ENCODE measurements around the gene RABGAP1L.
"Not testable (repeated sequence)": the region's sequence is repeated elsewhere in the genome, so short reads cannot be mapped to it uniquely, and the experiment has no call there.

Gene RABGAP1L

DNA sequence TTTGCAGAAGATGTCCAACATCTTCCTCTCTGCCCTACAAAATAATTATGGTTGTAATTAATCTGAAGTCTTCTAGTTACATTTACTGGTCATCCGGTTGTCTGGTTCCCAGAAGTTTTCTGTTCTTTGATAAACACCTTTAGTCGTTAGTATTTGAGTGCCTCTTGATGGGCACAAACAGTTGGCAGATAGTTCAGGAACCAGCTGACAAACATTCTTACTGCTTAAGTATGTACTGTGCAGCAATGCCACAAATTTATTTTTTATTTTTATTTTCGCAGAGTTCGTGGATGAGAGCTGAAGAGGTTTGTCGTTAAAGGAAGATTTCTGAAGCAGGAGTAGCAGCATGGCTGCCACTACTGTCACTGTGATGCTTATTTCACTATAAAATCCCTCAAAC, 84.7 kb downstream of the RABGAP1L start:
- DNase-seq: no peak

DNA sequence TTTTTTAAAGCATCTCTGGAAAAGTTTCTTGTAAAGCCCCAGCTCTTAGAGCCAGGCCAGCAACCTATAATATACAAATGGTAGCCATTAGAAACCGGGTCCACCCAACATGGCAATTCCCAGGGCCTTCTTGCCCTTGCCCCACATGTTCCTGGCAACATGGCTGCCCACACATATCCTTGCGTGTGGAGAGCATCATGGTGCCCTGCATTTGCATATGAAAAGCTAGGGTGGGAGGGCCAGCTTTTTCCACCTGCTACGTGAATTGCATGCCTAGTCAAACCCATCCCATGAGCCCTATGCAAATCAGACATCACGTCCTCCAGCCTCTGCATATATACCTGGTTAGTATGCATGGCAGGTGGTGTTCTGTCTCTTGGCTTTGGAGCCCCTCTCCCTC, 88.2 kb downstream of the RABGAP1L start:
- no peak for DNase-seq

- no peak for DNase-seq
Measured at GRCh38 chr1:174248041-174248440, 88.7 kb downstream of the RABGAP1L start.

DNA sequence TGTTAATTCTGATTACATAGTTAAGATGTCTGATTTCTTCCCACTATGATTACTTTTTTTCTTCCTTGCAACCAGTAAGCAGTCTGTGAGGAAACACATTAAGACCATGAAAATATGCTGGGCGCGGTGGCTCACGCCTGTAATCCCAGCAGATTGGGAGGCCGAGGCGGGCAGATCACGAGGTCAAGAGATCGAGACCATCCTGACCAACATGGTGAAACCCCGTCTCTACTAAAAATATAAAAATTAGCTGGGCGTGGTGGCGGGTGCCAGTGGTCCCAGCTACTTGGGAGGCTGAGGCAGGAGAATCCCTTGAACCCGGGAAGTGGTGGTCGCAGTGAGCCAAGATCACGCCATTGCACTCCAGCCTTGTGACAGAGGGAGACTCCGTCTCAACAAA, 97.1 kb downstream of the RABGAP1L start:
- not testable (repeated sequence) for DNase-seq

DNA sequence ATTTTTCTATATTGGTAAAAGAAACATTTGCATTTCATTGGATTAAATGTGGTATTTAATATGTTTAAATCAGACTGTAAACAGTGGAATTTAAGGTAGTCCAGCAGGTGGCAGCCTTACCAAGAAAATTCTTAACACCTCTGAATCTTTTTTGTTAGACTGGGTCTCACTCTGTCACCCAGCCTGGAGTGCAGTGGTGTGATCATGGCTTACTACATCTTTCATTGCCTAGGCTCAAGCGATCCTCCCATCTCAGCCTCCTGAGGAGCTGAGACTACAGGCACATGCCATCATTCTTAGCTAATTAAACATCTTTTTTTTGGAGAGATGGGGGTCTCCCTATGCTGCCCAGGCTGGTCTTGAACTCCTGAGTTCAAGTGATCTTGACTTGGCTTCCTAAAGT, 98.8 kb downstream of the RABGAP1L start:
- peak; percentile 26 for DNase-seq

DNA sequence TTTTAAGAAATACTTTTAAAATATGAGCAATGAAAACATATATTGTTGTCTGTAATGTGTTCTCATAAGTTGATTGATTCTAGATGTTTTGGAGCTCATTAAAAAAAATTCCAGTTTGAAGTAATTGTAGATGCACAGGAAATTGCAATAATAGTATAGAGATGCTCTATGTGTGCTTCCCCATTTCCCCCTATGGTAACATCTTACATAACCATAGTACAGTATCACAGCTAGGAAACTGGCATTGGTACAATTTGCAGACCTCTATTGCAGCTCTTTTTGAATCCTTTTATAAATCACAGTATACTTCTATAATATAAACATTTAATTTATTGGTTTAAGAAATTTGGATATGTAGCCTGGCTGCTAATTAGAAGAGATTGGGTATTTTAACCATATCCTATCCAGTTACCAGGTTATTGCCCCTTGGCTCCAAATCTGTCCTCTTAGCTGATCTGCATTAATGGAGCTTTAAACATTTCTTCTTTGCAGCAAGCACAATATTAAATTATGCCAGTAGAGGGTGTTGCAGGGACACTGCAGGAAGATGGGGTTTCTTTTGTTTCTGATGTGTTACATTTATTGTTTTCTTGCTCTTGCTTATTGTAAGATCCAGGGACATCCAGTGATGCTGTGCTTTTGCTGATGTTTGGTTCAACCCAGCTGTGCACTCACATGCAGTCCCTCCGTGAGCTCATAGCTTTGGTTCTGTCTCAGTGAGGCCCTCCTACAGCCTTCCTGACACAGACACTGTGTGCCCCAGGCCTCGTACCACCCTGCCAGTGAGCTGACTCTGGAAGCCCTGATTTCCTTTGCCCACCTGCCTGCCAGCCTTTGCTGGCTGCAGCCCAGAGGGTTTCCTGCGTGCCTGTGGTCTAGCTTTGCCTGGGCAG, 103.3 kb downstream of the RABGAP1L start:
- peak; percentile 1 for DNase-seq

- no peak for DNase-seq
Measured at GRCh38 chr1:174265282-174265681, 106.0 kb downstream of the RABGAP1L start.

DNA sequence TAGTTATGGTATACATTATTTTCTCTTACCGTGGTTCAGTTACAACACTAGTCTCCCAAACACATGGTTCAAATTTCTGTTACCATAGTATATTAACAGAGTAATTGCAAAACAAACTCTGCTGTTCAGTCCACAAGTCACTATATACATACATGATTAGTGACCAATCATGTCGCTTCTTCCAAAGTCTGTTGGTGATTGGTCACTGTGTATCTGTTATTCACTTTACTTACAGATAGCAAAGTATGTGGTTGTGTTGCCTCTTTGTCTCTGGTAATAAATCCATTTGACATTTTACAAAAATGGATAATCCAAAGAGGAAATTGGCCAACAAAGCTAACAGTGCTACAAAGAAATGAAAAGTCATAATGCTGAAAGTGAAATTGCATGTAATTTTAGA, 107.2 kb downstream of the RABGAP1L start:
- no peak for DNase-seq

DNA sequence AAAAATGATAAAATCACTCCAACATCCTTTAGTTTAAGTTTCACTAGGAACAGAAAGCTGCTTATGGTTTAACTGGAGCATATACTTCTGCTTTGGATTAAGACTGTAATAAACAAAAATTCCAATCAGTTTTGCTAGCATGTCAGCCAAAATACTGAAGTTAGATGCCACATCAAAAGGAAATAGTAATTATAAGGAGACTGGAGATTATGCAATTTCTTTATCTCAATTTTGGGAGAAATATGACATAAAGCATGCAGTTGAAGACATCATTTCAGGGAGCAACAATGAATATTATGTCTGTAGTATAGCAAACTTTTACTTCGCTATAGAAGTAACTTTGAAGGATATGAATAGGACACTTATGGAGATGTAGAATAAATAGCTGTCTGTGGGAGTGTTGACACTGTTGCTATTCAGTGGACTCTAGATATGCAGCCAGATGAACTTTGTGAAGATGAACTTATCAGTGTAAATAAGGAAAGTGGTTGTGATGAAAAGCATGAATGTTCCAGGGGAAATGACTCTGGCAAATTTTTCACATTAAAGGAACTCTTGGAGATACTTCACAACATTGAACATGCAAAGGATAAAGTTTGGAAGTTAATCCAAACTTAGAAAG, 107.8 kb downstream of the RABGAP1L start:
- no peak for DNase-seq

DNA sequence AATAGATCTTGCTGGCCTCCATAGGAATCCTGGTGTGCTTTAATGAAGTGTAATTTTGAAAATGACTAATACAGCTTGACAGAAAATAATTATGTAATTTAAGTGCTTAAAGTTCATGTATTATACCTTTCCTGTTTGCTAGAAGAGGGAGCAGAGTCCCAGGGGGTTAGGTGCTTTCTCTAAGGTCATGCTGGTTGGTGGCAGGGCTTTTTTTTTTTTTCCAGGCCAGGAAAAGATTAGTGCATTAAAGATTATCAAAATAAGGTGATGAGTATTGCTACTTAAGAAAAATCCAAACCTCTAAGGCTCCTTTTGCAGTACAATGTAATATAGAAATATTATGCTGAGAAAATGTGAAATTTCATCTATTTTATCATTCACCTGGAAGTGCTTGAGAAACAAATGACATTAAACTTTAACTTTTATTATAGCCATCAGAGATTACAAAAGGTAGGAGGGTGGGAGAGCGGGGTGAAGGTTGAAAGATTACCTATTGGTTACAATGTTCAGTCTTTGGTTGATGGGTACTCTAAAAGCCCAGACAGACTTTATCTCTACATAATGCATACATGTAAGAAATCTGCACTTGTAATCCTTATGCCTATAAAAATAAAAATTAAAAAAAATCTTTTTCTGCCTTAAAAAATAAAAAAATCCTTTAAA, 110.8 kb downstream of the RABGAP1L start:
- DNase-seq: no peak

DNA sequence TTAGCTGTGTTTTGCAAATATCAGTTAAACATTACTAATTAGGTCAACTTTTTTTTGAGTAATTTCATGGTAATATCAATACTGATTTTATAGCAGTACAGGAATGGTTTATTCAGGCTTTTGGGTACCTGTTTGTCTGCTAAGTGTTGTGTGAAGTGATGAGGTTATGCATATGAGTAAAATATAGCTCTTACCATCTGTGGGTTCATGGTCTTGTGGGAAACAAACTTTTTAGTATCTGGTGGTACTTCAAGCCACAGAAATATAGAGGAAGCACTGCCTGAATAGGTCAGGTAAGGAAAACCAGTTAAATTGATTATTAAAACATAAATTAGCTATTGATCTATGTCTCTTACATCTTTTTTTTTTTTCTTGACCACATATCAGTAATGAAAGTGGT, 113.9 kb downstream of the RABGAP1L start:
- no peak for DNase-seq

GRCh38 chr1:174273776-174274175, 114.5 kb downstream of the RABGAP1L start:
- no peak for DNase-seq

DNA sequence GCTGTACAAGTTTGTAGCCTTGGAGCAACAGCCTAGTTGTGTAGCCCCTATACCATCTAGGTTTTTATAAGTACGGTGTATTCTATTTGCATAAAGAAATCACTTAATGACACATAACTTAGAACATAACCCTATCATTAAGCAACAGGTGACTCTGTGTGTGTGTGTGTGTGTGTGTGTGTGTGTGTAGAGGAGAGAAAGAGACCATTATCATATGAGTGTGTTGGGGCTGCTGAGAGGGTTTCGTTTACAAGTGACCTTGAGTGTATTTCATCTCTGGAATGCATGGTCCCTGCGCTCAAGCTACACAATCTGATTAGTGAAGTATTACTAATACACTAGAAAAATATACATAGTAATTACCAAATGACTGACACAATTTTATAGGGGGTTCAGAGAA, 115.1 kb downstream of the RABGAP1L start:
- no peak for DNase-seq

- DNase-seq: no peak
Measured at GRCh38 chr1:174274884-174275283, 115.6 kb downstream of the RABGAP1L start.

DNA sequence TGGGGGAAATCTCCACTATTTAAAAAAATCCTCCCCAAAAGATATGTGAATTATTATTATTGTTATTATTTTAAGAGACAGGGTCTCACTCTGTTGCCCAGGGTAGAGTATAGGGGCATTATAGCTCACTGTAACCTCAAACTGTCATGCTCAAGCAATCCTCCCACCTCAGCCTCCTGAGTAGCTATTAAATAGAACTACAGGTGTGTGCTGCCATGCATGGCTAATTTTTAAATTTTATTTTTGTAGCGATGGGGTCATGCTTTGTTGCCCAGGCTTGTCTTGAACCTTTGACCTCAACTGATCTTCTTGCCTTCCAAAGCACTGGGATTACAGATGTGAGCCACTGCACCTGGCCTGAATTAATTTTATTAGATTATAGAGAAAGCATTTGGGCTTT, 116.8 kb downstream of the RABGAP1L start:
- no peak for DNase-seq

DNA sequence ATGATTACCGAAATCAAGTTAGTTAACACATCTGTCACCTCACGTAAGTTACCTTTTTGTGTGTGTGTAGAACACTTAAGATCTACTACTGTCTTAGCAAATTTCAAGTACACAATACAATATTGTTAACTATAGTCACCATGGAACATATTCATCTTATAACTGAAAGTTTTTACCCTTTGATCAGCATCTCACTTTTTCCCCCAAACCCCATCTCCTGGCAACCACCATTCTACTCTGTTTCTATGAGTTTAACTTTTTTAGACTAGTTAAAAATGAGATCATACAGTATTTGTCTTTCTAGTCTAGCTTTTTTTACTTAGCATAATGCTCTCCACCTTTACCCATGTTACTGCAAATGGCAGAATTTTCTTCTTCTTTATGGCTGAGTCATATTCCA, 124.7 kb downstream of the RABGAP1L start:
- DNase-seq: no peak

DNA sequence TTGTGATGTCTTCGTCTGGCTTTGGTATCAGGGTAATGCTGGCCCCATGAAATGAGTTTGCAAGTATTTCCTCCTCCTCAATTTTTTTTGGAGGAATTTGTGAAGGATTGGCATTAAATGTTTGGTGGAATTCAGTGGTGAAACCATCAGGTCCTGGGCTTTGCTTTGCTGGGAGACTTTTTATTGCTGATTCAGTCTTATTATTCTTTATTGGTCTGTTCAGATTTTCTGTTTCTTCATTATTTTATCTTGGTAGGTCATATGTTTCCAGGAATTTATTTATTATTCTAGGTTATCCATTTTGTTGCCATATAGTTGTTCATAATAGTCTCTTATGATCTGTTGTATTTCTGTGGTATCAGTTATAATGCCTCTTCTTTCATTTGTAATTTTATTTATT, 126.7 kb downstream of the RABGAP1L start:
- no peak for DNase-seq

- no peak for DNase-seq
Measured at GRCh38 chr1:174289644-174290310, 130.5 kb downstream of the RABGAP1L start.

DNA sequence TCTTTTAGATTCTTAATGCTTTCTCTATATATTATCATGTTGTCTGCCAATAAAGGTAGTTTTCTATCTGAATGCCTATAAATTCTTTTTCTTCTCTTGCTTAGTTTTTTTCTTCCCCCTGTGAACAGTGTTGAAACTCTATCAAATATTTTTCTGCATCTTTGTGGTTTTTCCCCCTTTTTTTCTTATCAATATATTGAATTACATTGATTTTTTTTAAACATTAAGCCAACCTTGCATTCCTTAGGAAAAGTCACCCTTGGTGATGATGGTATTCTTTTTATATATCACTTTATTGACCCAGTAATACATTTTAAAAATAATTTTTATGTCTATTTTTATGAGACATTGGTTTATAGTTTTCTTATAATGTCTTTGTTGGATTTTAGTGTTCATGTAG, 131.7 kb downstream of the RABGAP1L start:
- DNase-seq: no peak

DNA sequence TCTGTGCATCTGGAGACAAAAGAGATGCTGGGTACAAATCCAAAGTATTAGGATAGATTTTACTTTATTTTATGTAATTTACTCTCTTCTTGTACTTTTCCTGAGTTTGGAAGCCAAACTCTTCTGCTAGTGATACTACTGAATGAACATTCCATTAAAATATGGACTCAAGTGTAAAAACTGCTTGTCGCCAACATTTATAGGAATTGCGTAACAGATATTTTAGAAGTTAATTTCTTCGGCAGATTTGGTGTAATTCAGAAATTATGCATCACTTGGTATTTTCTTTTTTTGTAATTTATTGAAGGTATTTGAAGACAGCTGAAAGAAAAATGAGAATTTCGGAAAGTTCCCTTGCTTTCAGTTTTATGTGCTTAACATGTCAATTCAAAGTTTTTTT, 137.0 kb downstream of the RABGAP1L start:
- DNase-seq: no peak

- DNase-seq: no peak
Measured at GRCh38 chr1:174297351-174297750, 138.0 kb downstream of the RABGAP1L start.

DNA sequence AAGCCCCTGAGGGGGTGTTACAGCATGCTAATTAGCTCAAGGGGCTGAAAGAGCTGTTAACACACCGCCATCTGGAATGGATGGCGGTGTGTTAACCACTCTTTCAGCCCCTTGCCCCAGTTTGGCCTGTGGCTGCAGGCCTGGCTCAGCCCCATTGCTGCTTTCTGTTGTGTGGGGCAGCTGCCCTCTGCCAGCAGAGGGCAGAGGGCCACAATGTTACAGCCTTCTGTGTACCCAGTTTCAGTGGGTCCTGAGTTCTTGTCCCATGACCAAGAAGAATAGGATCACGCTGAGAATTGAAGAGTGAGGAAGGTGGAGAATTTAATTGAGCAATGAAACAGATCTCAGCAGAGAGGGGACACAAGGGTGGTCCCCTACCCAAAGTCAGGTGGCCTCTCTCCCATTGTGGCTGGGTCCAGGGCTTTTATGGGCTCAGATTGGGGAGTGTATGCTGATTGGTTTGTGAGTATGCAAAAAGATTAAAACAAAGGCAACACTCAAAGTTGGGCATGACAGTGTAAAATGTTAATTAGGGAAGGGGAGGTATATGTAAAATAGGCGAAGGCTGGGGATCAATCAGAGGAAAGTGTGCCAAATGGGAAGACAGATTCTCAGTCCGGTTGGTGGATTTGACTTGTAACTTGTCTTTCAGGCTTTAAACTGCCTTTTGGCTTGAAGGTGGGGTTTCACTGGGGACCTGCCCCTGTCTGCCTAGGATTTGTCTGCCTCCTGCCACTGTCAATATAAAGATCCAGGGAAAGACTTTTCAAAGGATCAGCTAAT, 142.2 kb downstream of the RABGAP1L start:
- no peak for DNase-seq

DNA sequence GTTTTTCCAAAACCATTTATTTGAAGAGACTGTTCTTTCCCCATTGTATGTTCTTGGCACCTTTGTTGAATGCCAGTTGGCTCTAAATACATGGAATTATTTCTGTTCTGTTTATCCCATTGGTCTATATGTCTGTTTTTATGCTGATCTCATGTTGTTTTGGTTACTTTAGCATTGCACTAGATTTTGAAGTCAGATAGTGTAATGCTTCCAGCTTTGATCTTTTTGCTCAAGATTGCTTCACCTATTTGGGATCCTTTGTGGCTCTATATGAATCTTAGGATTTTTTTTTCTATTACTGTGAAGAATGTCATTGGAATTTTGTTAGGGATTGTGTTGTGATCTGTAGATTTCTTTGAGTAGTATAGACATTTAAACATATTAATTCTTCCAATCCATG, 149.3 kb downstream of the RABGAP1L start:
- no peak for DNase-seq
